GM19328 (cell line): Measurements from ENCODE around the gene CPSF2.
"Not testable (repeated sequence)": the region's sequence is repeated elsewhere in the genome, so short reads cannot be mapped to it uniquely, and the experiment has no call there.

Source experiments
- ATAC-seq: cut with Tn5 transposase; IDR thresholded peaks from one replicate; pipeline ENCODE4 v1.9.1; 2021; ENCODE audit warnings: mild to moderate bottlenecking, moderate library complexity; ENCODE audit not compliant: unreplicated experiment

Gene CPSF2

GRCh38 chr14:92154283-92154942 lies 32.6 kb downstream of the CPSF2 start:
- no peak for ATAC-seq

GRCh38 chr14:92160619-92161018 lies 38.9 kb downstream of the CPSF2 start:
- no peak for ATAC-seq

- no peak for ATAC-seq
Observed at GRCh38 chr14:92161521-92161920, 39.8 kb downstream of the CPSF2 start.

GRCh38 chr14:92164958-92165357 lies 43.2 kb downstream of the CPSF2 start:
- no peak for ATAC-seq

- no peak for ATAC-seq
Observed at GRCh38 chr14:92173668-92174067, 51.9 kb downstream of the CPSF2 start.

- no peak for ATAC-seq
Observed at GRCh38 chr14:92175811-92176210, 54.0 kb downstream of the CPSF2 start.

GRCh38 chr14:92176476-92176875 lies 54.7 kb downstream of the CPSF2 start:
- ATAC-seq: no peak

GRCh38 chr14:92179178-92179577 lies 57.4 kb downstream of the CPSF2 start:
- ATAC-seq: not testable (repeated sequence)

- ATAC-seq: no peak
Observed at GRCh38 chr14:92185559-92185958, 63.8 kb downstream of the CPSF2 start.

- not testable (repeated sequence) for ATAC-seq
Observed at GRCh38 chr14:92187616-92188015, 65.8 kb downstream of the CPSF2 start.

- no peak for ATAC-seq
Observed at GRCh38 chr14:92190768-92191167, 69.0 kb downstream of the CPSF2 start.

GRCh38 chr14:92198804-92199203 lies 77.0 kb downstream of the CPSF2 start:
- ATAC-seq: no peak

GRCh38 chr14:92199763-92200162 lies 78.0 kb downstream of the CPSF2 start:
- ATAC-seq: no peak

- ATAC-seq: no peak
Observed at GRCh38 chr14:92203116-92203515, 81.3 kb downstream of the CPSF2 start.

- ATAC-seq: no peak
Observed at GRCh38 chr14:92204792-92205191, 83.0 kb downstream of the CPSF2 start.

- no peak for ATAC-seq
Observed at GRCh38 chr14:92207012-92207927, 85.5 kb downstream of the CPSF2 start.

- ATAC-seq: no peak
Observed at GRCh38 chr14:92207928-92208265, 86.1 kb downstream of the CPSF2 start.

- ATAC-seq: no peak
Observed at GRCh38 chr14:92209141-92209540, 87.4 kb downstream of the CPSF2 start.

GRCh38 chr14:92213125-92213524 lies 91.4 kb downstream of the CPSF2 start:
- not testable (repeated sequence) for ATAC-seq

- no peak for ATAC-seq
Observed at GRCh38 chr14:92215579-92215978, 93.8 kb downstream of the CPSF2 start.

- no peak for ATAC-seq
Observed at GRCh38 chr14:92217936-92218335, 96.2 kb downstream of the CPSF2 start.
